ENCODE results near the gene SMAD1.

The SMAD1 gene

GRCh38 chr4:145589916-145590702 lies 108.5 kb downstream of the SMAD1 start:
- DNase-seq (ENCODE audit: low read depth, low spot score) = no peak
- in situ Hi-C loops (cut with HindIII; ENCODE audit: low sequenced_read_pairs) = no loop called here

GRCh38 chr4:145602129-145602760 lies 120.6 kb downstream of the SMAD1 start:
- no peak overlapping the region for H3K4me3 ChIP-seq (ENCODE audit: low read depth, low read length)
- DNase-seq (ENCODE audit: low read depth, low spot score) = no peak
- TF ChIP-seq, protein P1, sequence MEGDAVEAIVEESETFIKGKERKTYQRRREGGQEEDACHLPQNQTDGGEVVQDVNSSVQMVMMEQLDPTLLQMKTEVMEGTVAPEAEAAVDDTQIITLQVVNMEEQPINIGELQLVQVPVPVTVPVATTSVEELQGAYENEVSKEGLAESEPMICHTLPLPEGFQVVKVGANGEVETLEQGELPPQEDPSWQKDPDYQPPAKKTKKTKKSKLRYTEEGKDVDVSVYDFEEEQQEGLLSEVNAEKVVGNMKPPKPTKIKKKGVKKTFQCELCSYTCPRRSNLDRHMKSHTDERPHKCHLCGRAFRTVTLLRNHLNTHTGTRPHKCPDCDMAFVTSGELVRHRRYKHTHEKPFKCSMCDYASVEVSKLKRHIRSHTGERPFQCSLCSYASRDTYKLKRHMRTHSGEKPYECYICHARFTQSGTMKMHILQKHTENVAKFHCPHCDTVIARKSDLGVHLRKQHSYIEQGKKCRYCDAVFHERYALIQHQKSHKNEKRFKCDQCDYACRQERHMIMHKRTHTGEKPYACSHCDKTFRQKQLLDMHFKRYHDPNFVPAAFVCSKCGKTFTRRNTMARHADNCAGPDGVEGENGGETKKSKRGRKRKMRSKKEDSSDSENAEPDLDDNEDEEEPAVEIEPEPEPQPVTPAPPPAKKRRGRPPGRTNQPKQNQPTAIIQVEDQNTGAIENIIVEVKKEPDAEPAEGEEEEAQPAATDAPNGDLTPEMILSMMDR (IDR thresholded peaks at IDR 0.05; ENCODE audit: low read depth, low read length) = no peak
- in situ Hi-C loops (cut with HindIII; ENCODE audit: low sequenced_read_pairs) = no loop called here

More at GRCh38 chr4:145589916-145590702, 108.5 kb downstream of the SMAD1 start:
- TF ChIP-seq, protein P1 (IDR thresholded peaks at IDR 0.05; ENCODE audit: low read depth, low read length) = no peak
- no peak overlapping the region for H3K4me3 ChIP-seq (ENCODE audit: low read depth, low read length)

GRCh38 chr4:145605941-145606340 lies 124.3 kb downstream of the SMAD1 start:
- in situ Hi-C loops (cut with HindIII; ENCODE audit: low sequenced_read_pairs) = no loop called here
- no peak for DNase-seq (ENCODE audit: low read depth, low spot score)
- H3K4me3 ChIP-seq (ENCODE audit: low read depth, low read length) = no peak overlapping the region
- TF ChIP-seq, protein P1 (IDR thresholded peaks at IDR 0.05; ENCODE audit: low read depth, low read length) = no peak
